Measurements from ENCODE around the gene MYO18B. TPM values are rescaled to one million over a fixed set of nuclear protein-coding genes. Genes with fewer than 3 reads are reported as not detected.

Gene MYO18B
- total RNA-seq, 2 experiments from 2014 or later = 1.6 to 1.8 TPM

DNA sequence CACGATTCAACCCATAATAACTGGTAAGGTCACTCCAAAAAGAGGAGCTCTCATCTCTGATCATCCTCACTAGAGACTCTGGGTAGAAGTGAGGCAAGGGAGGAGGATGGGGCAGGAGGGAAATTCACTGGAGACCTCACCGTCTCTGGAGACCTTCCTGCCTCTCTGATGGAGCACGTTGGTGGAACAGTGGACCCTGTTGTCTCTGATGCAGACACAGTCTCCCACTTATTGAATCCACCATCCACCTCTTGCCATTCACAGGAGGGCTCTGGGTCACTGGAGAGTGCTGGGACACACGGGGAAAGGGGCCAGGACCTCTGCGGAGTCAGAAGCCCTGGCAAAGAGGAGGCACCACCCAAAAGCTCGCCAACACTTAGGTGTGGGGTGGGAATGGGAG is 289.7 kb downstream of the MYO18B start:
- no peak for DNase-seq
- intact Hi-C loops (cut with micrococcal nuclease) = no loop called here
- H3K4me1 Mint-ChIP-seq (ENCODE audit: low read depth) = no peaks in the 10 kb centered on the region
- H3K36me3 Mint-ChIP-seq (ENCODE audit: low read depth) = no peaks in the 10 kb centered on the region
- peaks cover 4% of the 10 kb centered on the region for H3K9me3 Mint-ChIP-seq
- ChIA-PET CTCF (no interaction called here), POLR2A (no interaction called here)
- H3K27ac Mint-ChIP-seq = no peak overlapping the region
- TF ChIP-seq, protein P1, sequence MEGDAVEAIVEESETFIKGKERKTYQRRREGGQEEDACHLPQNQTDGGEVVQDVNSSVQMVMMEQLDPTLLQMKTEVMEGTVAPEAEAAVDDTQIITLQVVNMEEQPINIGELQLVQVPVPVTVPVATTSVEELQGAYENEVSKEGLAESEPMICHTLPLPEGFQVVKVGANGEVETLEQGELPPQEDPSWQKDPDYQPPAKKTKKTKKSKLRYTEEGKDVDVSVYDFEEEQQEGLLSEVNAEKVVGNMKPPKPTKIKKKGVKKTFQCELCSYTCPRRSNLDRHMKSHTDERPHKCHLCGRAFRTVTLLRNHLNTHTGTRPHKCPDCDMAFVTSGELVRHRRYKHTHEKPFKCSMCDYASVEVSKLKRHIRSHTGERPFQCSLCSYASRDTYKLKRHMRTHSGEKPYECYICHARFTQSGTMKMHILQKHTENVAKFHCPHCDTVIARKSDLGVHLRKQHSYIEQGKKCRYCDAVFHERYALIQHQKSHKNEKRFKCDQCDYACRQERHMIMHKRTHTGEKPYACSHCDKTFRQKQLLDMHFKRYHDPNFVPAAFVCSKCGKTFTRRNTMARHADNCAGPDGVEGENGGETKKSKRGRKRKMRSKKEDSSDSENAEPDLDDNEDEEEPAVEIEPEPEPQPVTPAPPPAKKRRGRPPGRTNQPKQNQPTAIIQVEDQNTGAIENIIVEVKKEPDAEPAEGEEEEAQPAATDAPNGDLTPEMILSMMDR (IDR thresholded peaks at IDR 0.05) = no peak
- no peak overlapping the region for H3K4me3 Mint-ChIP-seq
- ATAC-seq = no peak
- no peaks in the 10 kb centered on the region for H3K27me3 Mint-ChIP-seq

DNA sequence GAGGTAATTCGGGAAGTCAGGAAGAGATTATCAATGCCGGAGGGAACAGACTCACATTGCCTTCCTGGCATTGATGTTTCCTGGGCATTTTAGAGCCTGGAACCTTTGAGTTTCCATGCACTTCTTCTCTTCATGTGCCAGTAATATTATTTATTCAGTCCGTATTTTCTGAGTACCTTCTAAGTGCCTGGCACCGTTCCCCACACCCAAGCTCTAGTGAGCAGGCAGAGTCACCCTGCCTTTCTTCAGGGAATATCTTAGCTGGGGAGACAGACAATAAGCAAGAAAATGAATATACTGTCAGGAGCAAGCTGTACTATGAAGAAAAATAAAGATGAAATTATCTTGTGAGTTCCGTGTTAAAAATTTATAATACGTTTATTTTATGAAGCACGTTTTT is 291.1 kb downstream of the MYO18B start:
- Mint-ChIP-seq H3K36me3 (ENCODE audit: low read depth) (no peaks in the 10 kb centered on the region), H3K9me3 (peaks cover 4% of the 10 kb centered on the region), H3K4me1 (ENCODE audit: low read depth) (no peaks in the 10 kb centered on the region), H3K4me3 (no peak overlapping the region), H3K27ac (no peak overlapping the region), H3K27me3 (no peaks in the 10 kb centered on the region)
- DNase-seq (no peak), ATAC-seq (no peak)
- CTCF ChIA-PET = no interaction called here
- POLR2A ChIA-PET = no interaction called here
- intact Hi-C loops (cut with micrococcal nuclease) = no loop called here
- TF ChIP-seq, protein P1 (IDR thresholded peaks at IDR 0.05) = no peak

DNA sequence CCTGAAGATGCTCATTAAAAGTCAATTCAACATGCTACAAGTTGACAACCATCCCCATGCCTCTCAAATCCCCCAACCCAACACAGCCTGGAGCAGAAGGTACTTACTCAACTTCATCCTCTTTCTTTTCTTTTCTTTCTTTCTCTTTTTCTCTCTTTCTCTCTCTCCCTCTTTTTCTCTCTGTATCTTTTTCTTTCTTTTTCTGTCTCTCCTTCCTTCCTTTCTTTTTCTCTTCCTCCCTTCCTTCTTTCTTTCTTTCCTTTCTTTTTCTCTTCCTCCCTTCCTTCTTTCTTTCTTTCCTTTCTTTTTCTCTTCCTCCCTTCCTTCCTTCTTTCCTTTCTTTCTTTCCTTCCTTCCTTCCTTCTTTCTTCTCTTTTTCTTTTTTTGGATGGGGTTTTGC is 291.6 kb downstream of the MYO18B start:
- TF ChIP-seq, protein P1 (IDR thresholded peaks at IDR 0.05) = peak; percentile 33
- Mint-ChIP-seq H3K36me3 (ENCODE audit: low read depth) (no peaks in the 10 kb centered on the region), H3K27me3 (no peaks in the 10 kb centered on the region), H3K9me3 (peaks cover 4% of the 10 kb centered on the region), H3K4me1 (ENCODE audit: low read depth) (no peaks in the 10 kb centered on the region), H3K4me3 (no peak overlapping the region), H3K27ac (no peak overlapping the region)
- ChIA-PET POLR2A (no interaction called here), CTCF (no interaction called here)
- no peak for ATAC-seq
- intact Hi-C loops (cut with micrococcal nuclease) = no loop called here
- DNase-seq = no peak

DNA sequence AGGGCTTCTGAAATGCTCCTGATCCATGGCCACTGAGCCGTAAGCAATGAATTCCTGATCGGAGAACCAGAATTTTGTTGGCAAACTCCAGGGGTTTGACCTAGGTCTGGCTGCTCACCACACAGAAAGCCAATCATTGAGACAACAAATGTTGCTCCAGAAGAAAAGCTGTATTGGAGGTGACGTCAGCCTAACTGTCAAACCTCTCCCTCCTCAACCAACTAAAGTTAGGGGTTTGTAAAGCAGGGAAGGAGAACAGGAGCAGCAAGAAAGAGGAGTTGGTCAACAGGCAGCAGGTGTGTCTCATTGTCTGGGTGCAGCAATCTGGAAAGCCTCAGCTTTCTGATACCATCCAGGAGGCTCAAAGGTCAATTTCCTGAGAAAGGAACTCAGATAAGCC is 293.5 kb downstream of the MYO18B start:
- Mint-ChIP-seq H3K9me3 (peaks cover 4% of the 10 kb centered on the region), H3K36me3 (ENCODE audit: low read depth) (no peaks in the 10 kb centered on the region), H3K27me3 (no peaks in the 10 kb centered on the region), H3K4me1 (ENCODE audit: low read depth) (no peaks in the 10 kb centered on the region), H3K27ac (no peak overlapping the region), H3K4me3 (no peak overlapping the region)
- POLR2A ChIA-PET = no interaction called here
- intact Hi-C loops (cut with micrococcal nuclease) = no loop called here
- CTCF ChIA-PET = no interaction called here
- TF ChIP-seq, protein P1 (IDR thresholded peaks at IDR 0.05) = no peak
- DNase-seq = no peak
- no peak for ATAC-seq

DNA sequence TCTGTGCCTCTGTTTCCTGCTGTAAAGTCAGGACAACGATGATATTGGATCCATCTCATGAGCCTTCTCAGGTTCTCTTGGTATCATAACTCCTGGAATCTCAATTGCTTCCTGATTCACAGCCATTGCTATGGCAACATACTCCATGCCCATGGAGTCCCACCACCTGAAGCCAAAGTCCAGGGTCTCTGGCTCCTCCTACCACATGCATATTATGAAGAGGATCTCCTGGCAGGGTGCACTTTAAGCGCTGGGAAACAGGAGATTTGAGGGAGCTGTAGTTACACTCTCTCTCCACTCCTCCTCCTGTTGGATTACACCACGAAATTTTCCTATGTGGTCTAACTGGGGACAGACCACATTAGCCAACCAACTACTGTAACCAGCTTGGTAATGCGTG is 296.4 kb downstream of the MYO18B start:
- ATAC-seq (no peak), DNase-seq (no peak)
- Mint-ChIP-seq H3K36me3 (ENCODE audit: low read depth) (no peaks in the 10 kb centered on the region), H3K4me1 (ENCODE audit: low read depth) (no peaks in the 10 kb centered on the region), H3K9me3 (peaks cover 4% of the 10 kb centered on the region), H3K27ac (no peak overlapping the region), H3K27me3 (no peaks in the 10 kb centered on the region), H3K4me3 (no peak overlapping the region)
- intact Hi-C loops (cut with micrococcal nuclease) = no loop called here
- CTCF ChIA-PET = no interaction called here
- POLR2A ChIA-PET = no interaction called here
- TF ChIP-seq, protein P1 (IDR thresholded peaks at IDR 0.05) = no peak
